Gastrocnemius medialis (tissue), 4 donors: ENCODE results near the gene CBR4. TPM values are rescaled to one million over a fixed set of nuclear protein-coding genes. Genes with fewer than 3 reads are reported as not detected.

Source experiments
- ATAC-seq, 2 donors: fragments of 150-250 bp; one replicate each; pipeline ENCODE4 v1.9.1; 2016
- DNase-seq, 2 donors: peaks; one replicate each; pipeline ENCODE4 v3.0.0-alpha.2; 2019
- H3K27ac ChIP-seq, 4 donors: fragments of 200-600 bp; sonication (generic); 1 replicate in 1 of 4; 2 replicates in 3 of 4; pipeline ENCODE4 v1.5.1; 2016 to 2018; ENCODE audit warnings: mild to moderate bottlenecking in 2 of 4, moderate library complexity in 1 of 4
- H3K27me3 ChIP-seq, 3 donors: fragments of 200-600 bp; sonication (generic) in 2 of 3; 1 replicate in 1 of 3; 2 replicates in 2 of 3; pipeline versions ENCODE4 v1.5.1 to v1.6.0; 2016 to 2019; ENCODE audit warnings: mild to moderate bottlenecking in 1 of 3, moderate library complexity in 1 of 3
- H3K36me3 ChIP-seq, 2 donors: fragments of 200-600 bp; sonication (generic) in 1 of 2; one replicate each; pipeline ENCODE4 v1.5.1; 2017 to 2018
- H3K4me1 ChIP-seq, 2 donors: fragments of 200-600 bp; sonication (generic) in 1 of 2; one replicate each; pipeline ENCODE4 v1.5.1; 2016 to 2017; ENCODE audit warnings: mild to moderate bottlenecking in 2 of 2
- H3K4me3 ChIP-seq, 4 donors: fragments of 200-600 bp; sonication (generic) in 3 of 4; 1 replicate in 1 of 4; 2 replicates in 3 of 4; pipeline ENCODE4 v1.5.1; 2016 to 2019; ENCODE audit warnings: mild to moderate bottlenecking in 2 of 4
- H3K9me3 ChIP-seq, 3 donors: fragments of 200-600 bp; sonication (generic) in 2 of 3; 1 replicate in 1 of 3; 2 replicates in 2 of 3; pipeline ENCODE4 v1.5.1; 2016 to 2019
- POLR2A ChIP-seq, 2 donors: fragments of 450-650 bp; IDR thresholded peaks; one replicate each; pipeline ENCODE4 v1.6.1; 2017; ENCODE audit warnings: antibody characterized with exemption in 2 of 2, mild to moderate bottlenecking in 2 of 2, moderate library complexity in 2 of 2
- in situ Hi-C, 4 donors: fragments of 200-750 bp; cut with MboI; loops; one replicate each; pipeline versions ENCODE4 v1.15.0 to v1.8.0; 2017; ENCODE audit warnings: low sequenced_read_pairs in 4 of 4
- intact Hi-C: fragments of 100-400 bp; cut with DNase I; formaldehyde crosslinking; loops from one replicate; pipeline ENCODE4 v1.15.1; 2023; ENCODE audit warnings: low total_unique reads
- total RNA-seq, 4 donors: library from RNA; depleted of rRNA; stranded (reverse); fragments of >200 nt; gene quantifications; one replicate each; pipeline versions ENCODE4 v1.1.0 to v1.2.3, GENCODE V29; 2016
- TF ChIP-seq, protein P1 (sequence below), 5 experiments: fragments of 450-650 bp in 3 of 5; fragments of 200-600 bp in 2 of 5; sonication (generic) in 2 of 5; IDR thresholded peaks in 4 of 5; conservative IDR thresholded peaks in 1 of 5; 1 replicate in 4 of 5; 2 replicates in 1 of 5; pipeline ENCODE4 v1.5.1; 2016 to 2019; ENCODE audit warnings: antibody characterized with exemption in 5 of 5, mild to moderate bottlenecking in 3 of 5, moderate library complexity in 3 of 5

Gene CBR4
- total RNA-seq, 4 donors from 2014 or later = 11.5 to 21.0 (median 17.5) TPM

DNA sequence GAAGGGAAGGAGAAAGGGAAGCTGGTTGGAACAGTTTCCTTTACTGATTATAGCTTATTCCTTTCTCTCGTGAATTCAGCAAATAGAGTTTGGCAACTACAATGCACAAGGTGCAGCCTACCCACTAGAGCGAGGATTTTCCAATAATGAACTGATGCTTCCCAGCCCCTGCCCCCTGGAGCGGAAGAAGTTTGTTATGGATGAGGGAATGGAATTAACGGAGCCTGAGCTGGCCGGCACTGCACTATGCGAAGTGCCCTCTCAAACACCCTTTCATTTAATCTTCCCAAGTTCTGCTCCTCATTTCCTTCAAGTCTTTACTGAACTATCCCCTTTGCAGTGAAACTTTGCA, 42.5 kb upstream of the CBR4 start:
- H3K36me3 ChIP-seq = no peaks in the 10 kb centered on the region
- in situ Hi-C loops = no loop called here
- no peak for DNase-seq
- intact Hi-C loops = no loop called here
- H3K9me3 ChIP-seq = no peaks in the 10 kb centered on the region
- no peaks in the 10 kb centered on the region for H3K27me3 ChIP-seq
- no peak for TF ChIP-seq POLR2A (IDR thresholded peaks at IDR 0.05)
- TF ChIP-seq, protein P1, sequence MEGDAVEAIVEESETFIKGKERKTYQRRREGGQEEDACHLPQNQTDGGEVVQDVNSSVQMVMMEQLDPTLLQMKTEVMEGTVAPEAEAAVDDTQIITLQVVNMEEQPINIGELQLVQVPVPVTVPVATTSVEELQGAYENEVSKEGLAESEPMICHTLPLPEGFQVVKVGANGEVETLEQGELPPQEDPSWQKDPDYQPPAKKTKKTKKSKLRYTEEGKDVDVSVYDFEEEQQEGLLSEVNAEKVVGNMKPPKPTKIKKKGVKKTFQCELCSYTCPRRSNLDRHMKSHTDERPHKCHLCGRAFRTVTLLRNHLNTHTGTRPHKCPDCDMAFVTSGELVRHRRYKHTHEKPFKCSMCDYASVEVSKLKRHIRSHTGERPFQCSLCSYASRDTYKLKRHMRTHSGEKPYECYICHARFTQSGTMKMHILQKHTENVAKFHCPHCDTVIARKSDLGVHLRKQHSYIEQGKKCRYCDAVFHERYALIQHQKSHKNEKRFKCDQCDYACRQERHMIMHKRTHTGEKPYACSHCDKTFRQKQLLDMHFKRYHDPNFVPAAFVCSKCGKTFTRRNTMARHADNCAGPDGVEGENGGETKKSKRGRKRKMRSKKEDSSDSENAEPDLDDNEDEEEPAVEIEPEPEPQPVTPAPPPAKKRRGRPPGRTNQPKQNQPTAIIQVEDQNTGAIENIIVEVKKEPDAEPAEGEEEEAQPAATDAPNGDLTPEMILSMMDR (IDR thresholded peaks at IDR 0.05 in 4 of 5, conservative IDR thresholded peaks at IDR 0.05 in 1 of 5) = no peak
- no peak for ATAC-seq
- peaks cover 13 to 32% of the 10 kb centered on the region in 2 donors for H3K4me1 ChIP-seq
- no peak overlapping the region for H3K4me3 ChIP-seq
- H3K27ac ChIP-seq = peak overlapping the region in 3 of 4 donors; percentile 78 to 88 (median 85)

GRCh38 chr4:169051761-169052593, 41.9 kb upstream of the CBR4 start:
- ATAC-seq = no peak
- in situ Hi-C loops = no loop called here
- no peaks in the 10 kb centered on the region for H3K9me3 ChIP-seq
- H3K27me3 ChIP-seq = no peaks in the 10 kb centered on the region
- intact Hi-C loops = no loop called here
- no peak for DNase-seq
- peak overlapping the region; percentile 76 to 88 (median 82) for H3K27ac ChIP-seq
- peaks cover 13 to 32% of the 10 kb centered on the region in 2 donors for H3K4me1 ChIP-seq
- TF ChIP-seq, protein P1 (IDR thresholded peaks at IDR 0.05 in 4 of 5, conservative IDR thresholded peaks at IDR 0.05 in 1 of 5) = no peak
- no peak for TF ChIP-seq POLR2A (IDR thresholded peaks at IDR 0.05)
- no peaks in the 10 kb centered on the region for H3K36me3 ChIP-seq
- H3K4me3 ChIP-seq = no peak overlapping the region

GRCh38 chr4:169050881-169051760, 41.1 kb upstream of the CBR4 start:
- Histone ChIP-seq H3K4me1 (peaks cover 13 to 32% of the 10 kb centered on the region in 2 donors), H3K4me3 (no peak overlapping the region), H3K27ac (peak overlapping the region; percentile 76 to 88 (median 82)), H3K27me3 (no peaks in the 10 kb centered on the region), H3K9me3 (no peaks in the 10 kb centered on the region), H3K36me3 (no peaks in the 10 kb centered on the region)
- intact Hi-C loops (no loop called here), in situ Hi-C loops (no loop called here)
- TF ChIP-seq POLR2A (IDR thresholded peaks at IDR 0.05) = no peak
- TF ChIP-seq, protein P1 (IDR thresholded peaks at IDR 0.05 in 4 of 5, conservative IDR thresholded peaks at IDR 0.05 in 1 of 5) = no peak
- DNase-seq = no peak
- no peak for ATAC-seq

- Histone ChIP-seq H3K27ac (peak overlapping the region; percentile 76 to 88 (median 82)), H3K4me3 (no peak overlapping the region), H3K27me3 (no peaks in the 10 kb centered on the region), H3K9me3 (no peaks in the 10 kb centered on the region), H3K36me3 (no peaks in the 10 kb centered on the region), H3K4me1 (peaks cover 13 to 32% of the 10 kb centered on the region in 2 donors)
- DNase-seq = no peak
- ATAC-seq = peak; percentile 75 to 77
- intact Hi-C loops = no loop called here
- in situ Hi-C loops = no loop called here
- no peak for TF ChIP-seq POLR2A (IDR thresholded peaks at IDR 0.05)
- TF ChIP-seq, protein P1 (IDR thresholded peaks at IDR 0.05 in 4 of 5, conservative IDR thresholded peaks at IDR 0.05 in 1 of 5) = no peak
These were observed 40.2 kb upstream of the CBR4 start for GRCh38 chr4:169050284-169050683.
